Peyer's patch (tissue), 4 donors: Measurements from ENCODE around the gene RESP18.

Experiments used
- CTCF ChIP-seq, 6 experiments: fragments of 450-650 bp in 4 of 6; fragments of 200-600 bp in 2 of 6; sonication (generic) in 1 of 6; IDR thresholded peaks; one replicate each; pipeline ENCODE4 v1.5.1; 2017 to 2019; ENCODE audit warnings: antibody characterized with exemption in 6 of 6, mild to moderate bottlenecking in 3 of 6, moderate library complexity in 1 of 6
- POLR2A ChIP-seq, 2 donors: fragments of 450-650 bp; IDR thresholded peaks; one replicate each; pipeline ENCODE4 v1.5.1; 2017; ENCODE audit warnings: antibody characterized with exemption in 2 of 2, mild to moderate bottlenecking in 2 of 2, moderate library complexity in 2 of 2

GRCh38 chr2:219356834-219357233 lies 24.3 kb upstream of the RESP18 start:
- TF ChIP-seq POLR2A (IDR thresholded peaks at IDR 0.05) (no peak), CTCF (IDR thresholded peaks at IDR 0.05) (no peak)
